Trophoblast cell (in vitro differentiated cells and primary cell): ENCODE results near the gene CDKN1B.

Source experiments
- DNase-seq, 2 donors: peaks; one replicate each; pipeline ENCODE4 v3.0.0-alpha.2; 2016
- H2AFZ ChIP-seq: 2 replicates; pipeline ENCODE4 v1.6.1; 2013; ENCODE audit warnings: low read length, moderate library complexity, mild to moderate bottlenecking; ENCODE audit not compliant: insufficient read depth, poor library complexity
- H2AK5ac ChIP-seq: 2 replicates; pipeline ENCODE4 v1.6.1; 2013; ENCODE audit warnings: mild to moderate bottlenecking, low read length
- H2BK120ac ChIP-seq: 2 replicates; pipeline ENCODE4 v1.6.1; 2013; ENCODE audit warnings: low read length, mild to moderate bottlenecking, moderate library complexity; ENCODE audit not compliant: insufficient read depth, poor library complexity
- H2BK12ac ChIP-seq: 2 replicates; pipeline ENCODE4 v1.6.1; 2013; ENCODE audit warnings: mild to moderate bottlenecking, low read length, moderate library complexity
- H2BK5ac ChIP-seq: 2 replicates; pipeline ENCODE4 v1.6.1; 2013; ENCODE audit warnings: low read length, low read depth, moderate library complexity, mild to moderate bottlenecking; ENCODE audit not compliant: poor library complexity
- H3K14ac ChIP-seq: 2 replicates; pipeline ENCODE4 v1.6.1; 2013; ENCODE audit warnings: mild to moderate bottlenecking, low read length
- H3K18ac ChIP-seq: 2 replicates; pipeline ENCODE4 v1.6.1; 2013; ENCODE audit warnings: mild to moderate bottlenecking, low read length
- H3K23ac ChIP-seq: 2 replicates; pipeline ENCODE4 v1.6.1; 2013; ENCODE audit warnings: low read length
- H3K27ac ChIP-seq: 2 replicates; pipeline ENCODE4 v1.5.1; 2013; ENCODE audit warnings: low read depth, mild to moderate bottlenecking, inconsistent platforms, low read length, moderate library complexity
- H3K27me3 ChIP-seq: 2 replicates; pipeline ENCODE4 v1.6.1; 2013; ENCODE audit warnings: inconsistent platforms, mild to moderate bottlenecking, low read length, moderate library complexity; ENCODE audit not compliant: insufficient read depth
- H3K36me3 ChIP-seq, 2 experiments: 1 replicate in 1 of 2; 2 replicates in 1 of 2; pipeline ENCODE4 v1.6.1; 2013; ENCODE audit warnings: low read length in 2 of 2, mild to moderate bottlenecking in 2 of 2, moderate library complexity in 1 of 2; ENCODE audit not compliant: insufficient read depth in 2 of 2, control insufficient read depth in 1 of 2
- H3K4ac ChIP-seq: 2 replicates; pipeline ENCODE4 v1.6.1; 2013; ENCODE audit warnings: low read depth, mild to moderate bottlenecking, low read length, moderate library complexity
- H3K4me1 ChIP-seq, 2 experiments: 1 replicate in 1 of 2; 2 replicates in 1 of 2; pipeline ENCODE4 v1.6.1; 2013; ENCODE audit warnings: low read length in 2 of 2, mild to moderate bottlenecking in 2 of 2, moderate library complexity in 1 of 2; ENCODE audit not compliant: insufficient read depth in 2 of 2, control insufficient read depth in 1 of 2
- H3K4me2 ChIP-seq: 2 replicates; pipeline ENCODE4 v1.6.1; 2013; ENCODE audit warnings: inconsistent platforms, mild to moderate bottlenecking, low read length, moderate library complexity
- H3K4me3 ChIP-seq: 2 replicates; pipeline ENCODE4 v1.5.1; 2013; ENCODE audit warnings: mild to moderate bottlenecking, low read depth, low read length, inconsistent platforms
- H3K79me1 ChIP-seq: one replicate; pipeline ENCODE4 v1.6.1; 2013; ENCODE audit warnings: low read length
- H3K79me2 ChIP-seq: 2 replicates; pipeline ENCODE4 v1.6.1; 2013; ENCODE audit warnings: low read length, mild to moderate bottlenecking; ENCODE audit not compliant: control insufficient read depth, insufficient read depth, poor library complexity
- H3K9ac ChIP-seq: 2 replicates; pipeline ENCODE4 v1.6.1; 2013; ENCODE audit warnings: mild to moderate bottlenecking, low read length
- H3K9me3 ChIP-seq: 2 replicates; pipeline ENCODE4 v1.6.1; 2013; ENCODE audit warnings: low read depth, mild to moderate bottlenecking, control low read depth, inconsistent platforms, low read length; ENCODE audit not compliant: insufficient read depth
- H4K12ac ChIP-seq: 2 replicates; pipeline ENCODE4 v1.6.1; 2013; ENCODE audit warnings: low read depth, mild to moderate bottlenecking, low read length, moderate library complexity
- H4K8ac ChIP-seq: 2 replicates; pipeline ENCODE4 v1.6.1; 2013; ENCODE audit warnings: low read depth, mild to moderate bottlenecking, low read length, moderate library complexity
- H4K91ac ChIP-seq: one replicate; pipeline ENCODE4 v1.6.1; 2013; ENCODE audit warnings: low read depth, mild to moderate bottlenecking, low read length, moderate library complexity
- WGBS: extraction: QIAGEN DNeasy Blood & Tissue Kit; methylation state at CpG from one replicate; pipeline ENCODE4 v1.1.7; 2013; ENCODE audit warnings: missing lambda C conversion rate; ENCODE audit not compliant: insufficient read length, insufficient coverage; ENCODE audit errors: extremely low coverage; 5-methylcytosine and 5-hydroxymethylcytosine counted together

Gene CDKN1B

GRCh38 chr12:12722435-12723148 is 5.4 kb downstream of the CDKN1B start:
- Histone ChIP-seq H3K4ac (no peak overlapping the region), H4K8ac (no peak overlapping the region), H3K9ac (no peak overlapping the region), H3K27ac (no peak overlapping the region), H3K4me3 (no peak overlapping the region), H3K23ac (no peak overlapping the region), H3K9me3 (no peaks in the 10 kb centered on the region), H4K91ac (no peak overlapping the region), H3K79me2 (peaks cover 21% of the 10 kb centered on the region), H3K4me2 (no peak overlapping the region), H3K27me3 (no peaks in the 10 kb centered on the region), H2BK5ac (no peak overlapping the region), H4K12ac (no peak overlapping the region), H3K18ac (no peak overlapping the region), H2BK120ac (no peak overlapping the region), H2AK5ac (no peak overlapping the region), H3K36me3 (peaks cover 0 to 5% of the 10 kb centered on the region in 2 experiments), H3K79me1 (peaks cover 21% of the 10 kb centered on the region), H3K14ac (no peak overlapping the region), H3K4me1 (peaks cover 4 to 9% of the 10 kb centered on the region in 2 experiments), H2AFZ (no peak overlapping the region), H2BK12ac (no peak overlapping the region)
- no CpG with 5 or more reads among the region's 3 CpGs for WGBS
- peak in 1 of 2 donors; percentile 69 for DNase-seq

GRCh38 chr12:12723149-12723680 is 6.0 kb downstream of the CDKN1B start:
- Histone ChIP-seq H4K12ac (no peak overlapping the region), H2BK120ac (no peak overlapping the region), H3K79me2 (peaks cover 14% of the 10 kb centered on the region), H3K9me3 (no peaks in the 10 kb centered on the region), H3K23ac (no peak overlapping the region), H3K4ac (no peak overlapping the region), H3K4me3 (peak overlapping the region; percentile 82), H2BK12ac (no peak overlapping the region), H4K91ac (no peak overlapping the region), H2AK5ac (no peak overlapping the region), H2BK5ac (no peak overlapping the region), H3K36me3 (peaks cover 0 to 5% of the 10 kb centered on the region in 2 experiments), H3K27me3 (no peaks in the 10 kb centered on the region), H3K27ac (no peak overlapping the region), H3K4me1 (peaks cover 4 to 9% of the 10 kb centered on the region in 2 experiments), H4K8ac (peak overlapping the region; percentile 64), H3K18ac (peak overlapping the region; percentile 65), H3K14ac (peak overlapping the region; percentile 70), H3K9ac (no peak overlapping the region), H3K4me2 (peak overlapping the region; percentile 99), H3K79me1 (peaks cover 19% of the 10 kb centered on the region), H2AFZ (peak overlapping the region; percentile 91)
- WGBS, result no CpG with 5 or more reads among the region's 11 CpGs
- no peak for DNase-seq

DNA sequence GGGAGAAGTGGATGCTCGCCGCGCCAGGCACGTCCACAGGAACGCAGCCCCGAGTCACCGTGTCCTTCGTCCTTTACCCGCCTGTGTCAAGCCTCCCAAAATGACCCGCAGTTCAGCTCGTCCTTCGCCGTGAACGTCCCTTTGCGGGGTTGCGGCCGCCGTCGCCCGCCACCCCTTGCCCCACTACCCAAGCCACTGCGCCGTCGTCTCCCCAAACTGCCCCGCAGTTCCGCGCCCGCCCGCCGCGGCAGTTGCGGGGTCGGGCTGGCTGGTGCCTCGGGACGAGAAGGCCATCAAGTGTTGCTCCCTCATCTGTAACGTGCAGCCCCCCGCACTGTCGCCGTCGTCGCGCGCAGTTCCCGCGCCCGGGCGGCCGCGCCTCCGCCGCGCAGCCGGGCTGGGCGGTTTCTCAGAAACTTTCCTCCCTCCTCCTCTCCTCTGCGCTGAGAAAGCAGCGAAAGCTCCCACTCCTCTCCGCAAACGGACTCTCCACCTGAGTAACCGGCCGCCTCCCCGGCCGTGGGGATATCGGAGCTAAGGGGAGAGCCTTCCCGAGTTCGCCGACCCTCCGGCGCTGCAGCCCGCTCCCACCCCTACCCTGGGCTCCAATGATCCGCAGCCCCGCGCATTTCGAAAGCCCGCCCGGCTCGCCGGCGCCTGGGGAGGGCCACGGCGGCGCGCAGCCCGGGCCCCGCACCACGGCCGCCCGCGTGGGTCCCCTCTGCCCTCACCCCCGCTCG is 6.7 kb downstream of the CDKN1B start:
- Histone ChIP-seq H3K4me3 (peak overlapping the region; percentile 82), H3K4me2 (peak overlapping the region; percentile 99), H2AK5ac (no peak overlapping the region)

GRCh38 chr12:12724421-12725085 is 7.4 kb downstream of the CDKN1B start:
- H3K4me1 ChIP-seq, result peaks cover 0 to 4% of the 10 kb centered on the region in 2 experiments
- H2BK120ac ChIP-seq, result peak overlapping the region; percentile 78
- peak overlapping the region; percentile 64 for H4K12ac ChIP-seq
- H3K79me1 ChIP-seq, result peaks cover 19% of the 10 kb centered on the region
- no CpG with 5 or more reads among the region's 46 CpGs for WGBS
- peaks cover 0 to 5% of the 10 kb centered on the region in 2 experiments for H3K36me3 ChIP-seq
- H3K27me3 ChIP-seq, result no peaks in the 10 kb centered on the region
- H2AK5ac ChIP-seq, result no peak overlapping the region
- no peaks in the 10 kb centered on the region for H3K9me3 ChIP-seq
- peak overlapping the region; percentile 94 for H2BK5ac ChIP-seq
- H3K23ac ChIP-seq, result no peak overlapping the region
- peak overlapping the region; percentile 99 for H3K4me2 ChIP-seq
- H3K14ac ChIP-seq, result peak overlapping the region; percentile 70
- peak overlapping the region; percentile 90 for H4K91ac ChIP-seq
- peaks cover 9% of the 10 kb centered on the region for H3K79me2 ChIP-seq
- H2BK12ac ChIP-seq, result no peak overlapping the region
- peak overlapping the region; percentile 53 for H3K4ac ChIP-seq
- DNase-seq, result peak in 1 of 2 donors; percentile 42
- peak overlapping the region; percentile 84 for H3K27ac ChIP-seq
- peak overlapping the region; percentile 66 for H2AFZ ChIP-seq
- peak overlapping the region; percentile 82 for H3K4me3 ChIP-seq
- peak overlapping the region; percentile 91 for H3K9ac ChIP-seq
- H3K18ac ChIP-seq, result peak overlapping the region; percentile 65
- H4K8ac ChIP-seq, result peak overlapping the region; percentile 64

More for the DNA sequence above, 6.7 kb downstream of the CDKN1B start:
- Histone ChIP-seq H3K4me1 (peaks cover 2 to 7% of the 10 kb centered on the region in 2 experiments), H3K9me3 (no peaks in the 10 kb centered on the region), H2BK12ac (peak overlapping the region; percentile 21), H3K79me2 (peaks cover 11% of the 10 kb centered on the region), H3K9ac (peak overlapping the region; percentile 91), H4K91ac (peak overlapping the region; percentile 90), H3K27ac (peak overlapping the region; percentile 84), H2BK120ac (peak overlapping the region; percentile 60), H3K79me1 (peaks cover 19% of the 10 kb centered on the region), H3K27me3 (no peaks in the 10 kb centered on the region), H3K4ac (peak overlapping the region; percentile 53), H2BK5ac (peak overlapping the region; percentile 83), H4K8ac (peak overlapping the region; percentile 64), H2AFZ (peak overlapping the region; percentile 91), H3K18ac (peak overlapping the region; percentile 65), H3K23ac (no peak overlapping the region), H4K12ac (peak overlapping the region; percentile 64), H3K36me3 (peaks cover 0 to 5% of the 10 kb centered on the region in 2 experiments), H3K14ac (peak overlapping the region; percentile 70)
- DNase-seq, result peak; percentile 38 to 72
- WGBS, result no CpG with 5 or more reads among the region's 89 CpGs
